HL-60 (cell line): Measurements from ENCODE around the gene LRATD1.

Experiments
- DNase-seq, 2 experiments: peaks; one replicate each; pipeline ENCODE4 v3.0.0-alpha.2; 2010 to 2020; ENCODE audit warnings: low read depth in 1 of 2, low spot score in 1 of 2
- H3K27ac ChIP-seq: fragments of 250-450 bp; sonication (Bioruptor Pico); replicated peaks from 2 replicates; pipeline ENCODE4 v1.5.1; 2020; ENCODE audit warnings: mild to moderate bottlenecking, moderate library complexity
- H3K27me3 ChIP-seq: fragments of 250-450 bp; sonication (Bioruptor Pico); 2 replicates; pipeline ENCODE4 v1.5.1; 2021; ENCODE audit warnings: mild to moderate bottlenecking, moderate library complexity; ENCODE audit not compliant: insufficient read depth, poor library complexity, severe bottlenecking
- H3K4me3 ChIP-seq: replicated peaks from 2 replicates; pipeline ENCODE4 v1.5.1; 2011; ENCODE audit warnings: mild to moderate bottlenecking, control low read depth, low read length; ENCODE audit not compliant: insufficient read depth
- CTCF ChIP-seq: IDR thresholded peaks from one replicate; pipeline ENCODE4 v1.5.1; 2011; ENCODE audit warnings: low read length, control low read depth, inconsistent platforms; ENCODE audit not compliant: insufficient read depth
- GABPA ChIP-seq: IDR thresholded peaks from 2 replicates; pipeline ENCODE4 v1.6.1; 2012; ENCODE audit warnings: low read depth
- POLR2AphosphoS5 ChIP-seq: IDR thresholded peaks from 2 replicates; pipeline ENCODE4 v1.6.1; 2012; ENCODE audit warnings: low read depth
- REST ChIP-seq: IDR thresholded peaks from 2 replicates; pipeline ENCODE4 v1.6.1; 2012; ENCODE audit warnings: low read depth; ENCODE audit not compliant: insufficient replicate concordance
- SPI1 ChIP-seq: IDR thresholded peaks from 2 replicates; pipeline ENCODE4 v1.6.1; 2012; ENCODE audit warnings: low read depth, mild to moderate bottlenecking, borderline replicate concordance

Gene LRATD1

GRCh38 chr2:14601156-14601770 is 31.3 kb upstream of the LRATD1 start:
- TF ChIP-seq POLR2AphosphoS5 (no peak), GABPA (no peak), REST (no peak), SPI1 (no peak), CTCF (no peak)
- Histone ChIP-seq H3K4me3 (no peak overlapping the region), H3K27ac (no peak overlapping the region), H3K27me3 (no peaks in the 10 kb centered on the region)
- DNase-seq = no peak

- Histone ChIP-seq H3K27ac (no peak overlapping the region), H3K27me3 (no peaks in the 10 kb centered on the region), H3K4me3 (no peak overlapping the region)
- no peak for DNase-seq
- TF ChIP-seq SPI1 = no peak
- TF ChIP-seq REST = no peak
- TF ChIP-seq CTCF = no peak
- TF ChIP-seq POLR2AphosphoS5 = no peak
- TF ChIP-seq GABPA = no peak
Observed at GRCh38 chr2:14602309-14602708, 30.2 kb upstream of the LRATD1 start.

GRCh38 chr2:14603676-14604075 is 28.8 kb upstream of the LRATD1 start:
- DNase-seq = no peak
- no peak overlapping the region for H3K4me3 ChIP-seq
- no peak overlapping the region for H3K27ac ChIP-seq
- no peaks in the 10 kb centered on the region for H3K27me3 ChIP-seq
- no peak for TF ChIP-seq REST
- no peak for TF ChIP-seq SPI1
- no peak for TF ChIP-seq GABPA
- no peak for TF ChIP-seq CTCF
- TF ChIP-seq POLR2AphosphoS5 = no peak
